SK-N-SH treated with all-trans-retinoic acid at 6 μM for 48 hours (cell line): ENCODE measurements around the gene GNA12.

ENCODE experiments used
- ARNTL ChIP-seq: fragments of 450-650 bp; formaldehyde crosslinking; IDR thresholded peaks from 2 replicates; pipeline ENCODE4 v1.5.0; 2020; ENCODE audit warnings: low read depth, mild to moderate bottlenecking, moderate library complexity, borderline replicate concordance
- CSDC2 ChIP-seq: fragments of 250-450 bp; sonication (Bioruptor Pico); IDR thresholded peaks from 2 replicates; pipeline ENCODE4 v1.5.0; 2020; ENCODE audit warnings: mild to moderate bottlenecking, moderate library complexity
- RARB ChIP-seq: fragments of 250-450 bp; sonication (Bioruptor Pico); IDR thresholded peaks from 2 replicates; pipeline ENCODE4 v1.8.0; 2021; ENCODE audit warnings: mild to moderate bottlenecking, moderate library complexity
- SNAI2 ChIP-seq: fragments of 250-450 bp; sonication (Bioruptor Pico); IDR thresholded peaks from 2 replicates; pipeline ENCODE4 v1.5.0; 2020; ENCODE audit warnings: mild to moderate bottlenecking, moderate library complexity
- TOX ChIP-seq: fragments of 250-450 bp; sonication (Bioruptor Pico); IDR thresholded peaks from 2 replicates; pipeline ENCODE4 v1.8.0; 2021; ENCODE audit warnings: mild to moderate bottlenecking, moderate library complexity, borderline replicate concordance
- ZFP3 ChIP-seq: fragments of 250-450 bp; sonication (Bioruptor Pico); IDR thresholded peaks from 2 replicates; pipeline ENCODE4 v1.5.0; 2020; ENCODE audit warnings: mild to moderate bottlenecking, moderate library complexity
- ZFP30 ChIP-seq: fragments of 450-650 bp; formaldehyde crosslinking; IDR thresholded peaks from 2 replicates; pipeline ENCODE4 v1.5.0; 2022; ENCODE audit warnings: mild to moderate bottlenecking, moderate library complexity
- TF ChIP-seq, protein P1 (sequence below): fragments of 250-450 bp; sonication (Bioruptor Pico); IDR thresholded peaks from 2 replicates; pipeline ENCODE4 v1.8.0; 2021; ENCODE audit warnings: low read depth, mild to moderate bottlenecking, moderate library complexity, borderline replicate concordance

DNA sequence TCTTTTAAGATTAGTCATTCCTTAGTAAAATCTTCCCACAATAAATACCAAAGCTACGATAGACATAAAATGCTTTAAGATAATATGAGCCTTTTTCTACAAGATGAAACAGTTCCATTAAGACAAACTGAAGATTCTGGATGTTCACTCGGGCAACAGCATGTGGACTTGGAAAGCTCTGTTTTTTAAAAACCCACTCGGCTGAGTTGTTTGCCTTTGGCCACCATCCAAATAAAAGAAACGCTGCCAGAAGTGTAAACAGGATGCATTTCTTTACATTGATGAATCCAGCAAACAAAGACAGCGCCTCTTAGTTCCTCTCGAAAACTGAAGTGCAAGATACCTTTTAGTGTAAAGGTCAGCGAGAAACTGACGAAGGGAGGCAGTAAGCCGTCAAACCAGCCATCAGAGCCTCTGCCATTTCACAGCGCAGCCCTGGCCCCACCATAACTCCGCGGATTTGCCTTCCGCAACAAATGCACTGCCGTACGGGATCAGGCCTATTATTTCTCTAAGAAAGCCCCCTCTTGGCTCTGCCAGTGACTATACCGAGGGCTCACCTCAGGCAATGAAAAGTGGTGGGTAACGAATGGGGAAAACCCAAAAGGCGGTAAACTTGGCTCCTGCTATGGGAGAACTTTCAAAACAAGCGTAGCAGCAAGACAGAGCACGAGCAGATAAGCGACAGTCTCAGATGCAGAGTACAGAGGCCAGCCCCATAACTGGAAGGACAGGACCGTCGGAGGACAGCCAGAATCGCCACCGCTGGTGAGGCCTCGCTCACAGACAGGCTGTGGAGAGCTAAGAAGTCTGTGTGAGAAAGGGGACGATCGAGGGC, 41.4 kb downstream of the GNA12 start:
- TF ChIP-seq RARB (CRISPR knock-in tag): no peak
- no peak for TF ChIP-seq ARNTL
- TF ChIP-seq CSDC2 (CRISPR knock-in tag): no peak
- no peak for TF ChIP-seq TOX (CRISPR knock-in tag)
- TF ChIP-seq ZFP3 (CRISPR knock-in tag): no peak
- TF ChIP-seq, protein P1, sequence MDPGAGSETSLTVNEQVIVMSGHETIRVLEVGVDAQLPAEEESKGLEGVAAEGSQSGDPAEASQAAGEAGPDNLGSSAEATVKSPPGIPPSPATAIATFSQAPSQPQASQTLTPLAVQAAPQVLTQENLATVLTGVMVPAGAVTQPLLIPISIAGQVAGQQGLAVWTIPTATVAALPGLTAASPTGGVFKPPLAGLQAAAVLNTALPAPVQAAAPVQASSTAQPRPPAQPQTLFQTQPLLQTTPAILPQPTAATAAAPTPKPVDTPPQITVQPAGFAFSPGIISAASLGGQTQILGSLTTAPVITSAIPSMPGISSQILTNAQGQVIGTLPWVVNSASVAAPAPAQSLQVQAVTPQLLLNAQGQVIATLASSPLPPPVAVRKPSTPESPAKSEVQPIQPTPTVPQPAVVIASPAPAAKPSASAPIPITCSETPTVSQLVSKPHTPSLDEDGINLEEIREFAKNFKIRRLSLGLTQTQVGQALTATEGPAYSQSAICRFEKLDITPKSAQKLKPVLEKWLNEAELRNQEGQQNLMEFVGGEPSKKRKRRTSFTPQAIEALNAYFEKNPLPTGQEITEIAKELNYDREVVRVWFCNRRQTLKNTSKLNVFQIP (CRISPR knock-in tag): no peak
- TF ChIP-seq ZFP30: no peak
- TF ChIP-seq SNAI2 (CRISPR knock-in tag): no peak
